GM23248 (cell line): Measurements from ENCODE around the gene OR4F15. TPM values are rescaled to one million over a fixed set of nuclear protein-coding genes. Genes with fewer than 3 reads are reported as not detected.

Experiments used
- DNase-seq: peaks from one replicate; pipeline ENCODE4 v3.0.0-alpha.2; 2015
- H2AFZ ChIP-seq: fragments of 200-600 bp; sonication (generic); 2 replicates; pipeline ENCODE4 v1.6.1; 2016; ENCODE audit warnings: antibody characterized with exemption
- H3F3A ChIP-seq: fragments of 200-600 bp; sonication (generic); 2 replicates; pipeline ENCODE4 v1.6.1; 2016; ENCODE audit warnings: mild to moderate bottlenecking, antibody characterized with exemption, mixed run types; ENCODE audit not compliant: insufficient read depth
- H3K27ac ChIP-seq: fragments of 200-600 bp; sonication (generic); 2 replicates; pipeline ENCODE4 v1.5.1; 2016; ENCODE audit warnings: mild to moderate bottlenecking
- H3K27me3 ChIP-seq: fragments of 200-600 bp; sonication (generic); replicated peaks from 2 replicates; pipeline ENCODE4 v1.6.1; 2016; ENCODE audit warnings: mild to moderate bottlenecking; ENCODE audit not compliant: insufficient read depth
- H3K36me3 ChIP-seq: fragments of 200-600 bp; sonication (generic); 2 replicates; pipeline ENCODE4 v1.6.1; 2016; ENCODE audit warnings: low read depth, mild to moderate bottlenecking
- H3K4me1 ChIP-seq: fragments of 200-600 bp; sonication (generic); 2 replicates; pipeline ENCODE4 v1.6.1; 2016; ENCODE audit warnings: mild to moderate bottlenecking; ENCODE audit not compliant: insufficient read depth
- H3K4me2 ChIP-seq: fragments of 200-600 bp; sonication (generic); one replicate; pipeline ENCODE4 v1.6.1; 2016; ENCODE audit warnings: mild to moderate bottlenecking; ENCODE audit not compliant: unreplicated experiment
- H3K4me3 ChIP-seq: fragments of 200-600 bp; sonication (generic); 2 replicates; pipeline ENCODE4 v1.5.1; 2016; ENCODE audit warnings: mild to moderate bottlenecking
- H3K79me2 ChIP-seq: fragments of 200-600 bp; sonication (generic); 2 replicates; pipeline ENCODE4 v1.6.1; 2016; ENCODE audit warnings: mild to moderate bottlenecking; ENCODE audit not compliant: insufficient read depth
- H3K9ac ChIP-seq: fragments of 200-600 bp; sonication (generic); 2 replicates; pipeline ENCODE4 v1.6.1; 2016; ENCODE audit warnings: mild to moderate bottlenecking
- H3K9me2 ChIP-seq: fragments of 200-600 bp; sonication (generic); 2 replicates; pipeline ENCODE4 v1.6.1; 2016; ENCODE audit warnings: mixed run types, mild to moderate bottlenecking, moderate library complexity; ENCODE audit not compliant: insufficient read depth
- H3K9me3 ChIP-seq: fragments of 200-600 bp; sonication (generic); one replicate; pipeline ENCODE4 v1.6.1; 2017; ENCODE audit warnings: low read depth
- H4K20me1 ChIP-seq: fragments of 200-600 bp; sonication (generic); 2 replicates; pipeline ENCODE4 v1.6.0; 2016; ENCODE audit not compliant: insufficient read depth
- EZH2 ChIP-seq: fragments of 200-600 bp; sonication (generic); IDR thresholded peaks from 2 replicates; pipeline ENCODE4 v1.6.1; 2018; ENCODE audit warnings: antibody characterized with exemption, mild to moderate bottlenecking; ENCODE audit not compliant: insufficient read depth, poor library complexity, severe bottlenecking
- EZH2phosphoT487 ChIP-seq: fragments of 200-600 bp; sonication (generic); IDR thresholded peaks from 2 replicates; pipeline ENCODE4 v1.6.1; 2018; ENCODE audit warnings: antibody characterized with exemption, moderate library complexity, mild to moderate bottlenecking, low read depth; ENCODE audit not compliant: insufficient read depth
- WGBS, 2 experiments: methylation state at CpG; one replicate each; pipeline ENCODE4 v1.1.6; 2015 to 2017; ENCODE audit warnings: low lambda C conversion rate in 2 of 2, low coverage in 1 of 2; ENCODE audit errors: missing lambda C conversion rate in 2 of 2; 5-methylcytosine and 5-hydroxymethylcytosine counted together
- in situ Hi-C: fragments of 300-500 bp; cut with MboI; formaldehyde crosslinking; loops from 2 replicates; pipeline ENCODE4 v1.15.0; 2020
- polyA plus RNA-seq: library from polyadenylated mRNA; unstranded; fragments of >200 nt; fragmentation: Nextera tagmentation; extraction: Ambion mirVana; gene quantifications from 2 replicates; pipeline ENCODE4 v1.2.1, GENCODE V29; 2016
- small RNA-seq: library from RNA; depleted of rRNA; stranded (forward); fragments of <200 nt; gene quantifications from one replicate; pipeline ENCODE3, GENCODE V24; 2014; ENCODE audit warnings: low read depth, low replicate concordance
- total RNA-seq: library from RNA; depleted of rRNA; stranded (reverse); fragments of >200 nt; shearing (Covaris generic); gene quantifications from 2 replicates; pipeline ENCODE4 v1.2.3, GENCODE V29; 2014; rRNA removed

OR4F15 gene
- total and polyA plus RNA-seq, 2 experiments from 2014 or later, result not detected

DNA sequence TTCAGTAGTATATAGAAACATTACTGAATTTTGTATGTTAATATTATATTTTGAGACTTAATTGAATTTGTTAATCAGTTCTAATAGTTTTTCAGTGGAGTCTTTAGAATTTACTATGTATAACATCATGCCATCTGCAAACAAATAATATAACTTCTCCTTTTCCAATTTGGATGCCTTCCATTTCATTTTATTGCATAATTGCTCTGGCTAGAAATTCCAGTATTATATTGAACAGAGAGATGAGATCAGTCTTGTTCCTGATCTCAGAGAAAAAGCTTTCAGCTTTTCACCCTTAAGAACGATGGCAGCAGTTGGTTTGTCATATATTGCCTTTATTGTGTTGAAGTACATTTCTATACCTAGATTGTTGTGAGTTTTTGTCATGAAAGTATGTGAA is 40.4 kb downstream of the OR4F15 start:
- 0 to 3% methylated on average over 1 of the region's 1 CpG for WGBS, 2 experiments
- TF ChIP-seq EZH2, result no peak
- TF ChIP-seq EZH2phosphoT487, result no peak
- H3K27ac ChIP-seq, result no peak overlapping the region
- no peaks in the 10 kb centered on the region for H3K79me2 ChIP-seq
- peak; percentile 1 for DNase-seq
- H3K4me2 ChIP-seq, result no peak overlapping the region
- in situ Hi-C loops, result no loop called here
- no peaks in the 10 kb centered on the region for H3F3A ChIP-seq
- H3K4me3 ChIP-seq, result no peak overlapping the region
- H3K27me3 ChIP-seq, result no peaks in the 10 kb centered on the region
- no peaks in the 10 kb centered on the region for H3K9me2 ChIP-seq
- no peaks in the 10 kb centered on the region for H4K20me1 ChIP-seq
- no peak overlapping the region for H2AFZ ChIP-seq
- H3K36me3 ChIP-seq, result no peaks in the 10 kb centered on the region
- H3K9ac ChIP-seq, result no peak overlapping the region
- no peaks in the 10 kb centered on the region for H3K4me1 ChIP-seq
- H3K9me3 ChIP-seq, result no peaks in the 10 kb centered on the region

Small RNA genes lying within 50 kb of the gene (small RNA-seq; reads per million reads assigned to genes)
- gene RN7SL209P, result not detected

Other genes starting within 250 kb of the OR4F15 start
- 49.0 and 68.7 TPM in 2 replicates for gene TM2D3, start 159.8 kb upstream of the OR4F15 start, total RNA-seq
- 58.3 and 58.7 TPM in 2 replicates for gene TM2D3, start 159.8 kb upstream of the OR4F15 start, polyA plus RNA-seq
- gene TARS3, start 87.7 kb upstream of the OR4F15 start, total RNA-seq, result 7.9 and 9.5 TPM in 2 replicates
- 7.2 and 8.1 TPM in 2 replicates for gene TARS3, start 87.7 kb upstream of the OR4F15 start, polyA plus RNA-seq
- not detected in 2 replicates for gene OR4F6, start 8.7 kb upstream of the OR4F15 start, total RNA-seq
- gene OR4F6, start 8.7 kb upstream of the OR4F15 start, polyA plus RNA-seq, result not detected in 2 replicates